Tongue (tissue), 2 donors: ENCODE data around the gene ATP2A3. TPM values are rescaled to one million over a fixed set of nuclear protein-coding genes. Genes with fewer than 3 reads are reported as not detected.
A peak's percentile ranks its signal among the peaks of the same experiment; 100 is the strongest.
"Not testable (repeated sequence)": the region's sequence is repeated elsewhere in the genome, so short reads cannot be mapped to it uniquely, and the experiment has no call there.

ENCODE experiments used
- DNase-seq: peaks from one replicate; pipeline ENCODE4 v3.0.0-alpha.2; 2015
- total RNA-seq: library from RNA; depleted of rRNA; stranded (reverse); fragments of >200 nt; gene quantifications from one replicate; pipeline ENCODE4 v1.2.3, GENCODE V29; 2014

Gene ATP2A3
- total RNA-seq, 1 donor from 2014 or later = 16.8 TPM

- peak; percentile 39 for DNase-seq
These were observed 9.1 kb downstream of the ATP2A3 start for GRCh38 chr17:3954976-3955672.

DNA sequence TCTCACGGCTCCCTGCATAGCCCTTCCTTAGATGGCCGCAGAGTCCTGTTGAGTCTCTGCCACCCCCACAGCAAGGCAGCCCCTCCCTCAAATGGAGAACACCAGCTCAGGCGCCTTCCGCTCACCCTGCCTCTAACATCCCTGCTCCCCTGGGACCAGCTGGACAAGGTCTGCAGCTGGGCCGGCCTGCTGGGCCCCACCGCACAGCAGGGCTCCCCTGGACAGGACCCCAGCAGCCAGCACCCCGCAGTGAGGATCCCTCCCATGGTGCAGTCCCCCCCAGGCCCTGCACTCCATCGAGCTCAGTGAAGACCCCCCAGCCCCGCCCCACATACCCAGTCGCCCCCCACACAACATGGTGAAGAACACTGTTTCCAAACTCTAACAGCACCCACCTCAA is 10.2 kb downstream of the ATP2A3 start:
- no peak for DNase-seq

GRCh38 chr17:3953542-3953941 is 10.7 kb downstream of the ATP2A3 start:
- DNase-seq = no peak

DNA sequence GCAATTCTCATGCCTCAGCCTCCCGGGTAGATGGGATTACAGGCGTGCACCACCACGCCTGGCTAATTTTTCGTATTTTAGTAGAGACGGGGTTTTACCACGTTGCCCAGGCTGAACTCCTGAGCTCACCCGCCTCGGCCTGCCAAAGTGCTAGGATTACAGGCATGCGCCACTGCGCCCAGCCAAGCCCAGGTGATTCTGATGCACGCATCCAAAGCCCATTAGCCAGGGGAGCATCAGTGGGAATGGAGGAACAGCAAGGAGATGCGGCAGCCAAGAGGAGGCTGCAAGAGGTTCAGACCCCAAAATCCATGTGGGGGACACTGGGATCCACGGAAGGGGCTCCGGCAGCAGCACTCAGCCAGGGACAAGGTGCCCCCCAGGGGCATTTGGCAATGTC is 12.1 kb downstream of the ATP2A3 start:
- no peak for DNase-seq

- no peak for DNase-seq
These were observed 12.8 kb downstream of the ATP2A3 start for GRCh38 chr17:3951420-3951819.

DNA sequence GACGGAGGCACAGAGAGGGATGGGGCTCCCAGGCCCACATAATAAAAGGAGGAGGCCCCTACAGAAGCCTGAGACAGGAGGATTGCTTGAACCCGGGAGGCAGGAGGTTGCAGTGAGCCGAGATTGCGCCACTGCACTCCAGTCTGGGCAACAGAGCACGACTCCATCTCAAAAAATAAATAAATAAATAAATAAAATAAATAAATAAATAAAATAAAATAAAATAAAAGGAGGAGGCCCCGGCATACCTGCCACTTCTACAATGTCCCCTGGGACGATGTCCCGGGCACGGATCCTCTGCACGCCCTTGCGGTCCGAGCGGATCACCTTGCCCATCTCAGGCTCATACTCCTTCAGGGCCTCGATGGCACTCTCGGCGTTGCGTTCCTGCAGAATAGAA is 13.2 kb downstream of the ATP2A3 start:
- DNase-seq = no peak

DNA sequence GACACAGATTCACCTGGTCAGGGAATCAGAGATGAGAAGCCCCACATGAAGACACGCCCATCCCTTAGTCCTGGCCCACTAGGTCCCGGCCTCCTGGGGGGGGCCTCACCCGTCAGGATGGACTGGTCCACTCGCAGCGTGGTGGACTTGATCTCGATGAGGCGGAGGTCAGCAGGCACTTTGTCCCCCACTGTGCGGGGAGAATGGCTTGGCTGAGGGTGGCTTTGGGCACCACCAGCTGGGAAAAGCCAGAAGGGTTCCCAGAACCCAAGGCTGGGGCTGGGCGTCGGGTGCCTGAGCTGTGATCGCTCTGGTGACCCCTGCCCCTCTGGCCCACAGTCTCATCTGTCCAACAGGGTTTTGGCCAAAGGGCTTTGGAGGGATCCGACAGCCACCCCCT is 13.7 kb downstream of the ATP2A3 start:
- no peak for DNase-seq

DNA sequence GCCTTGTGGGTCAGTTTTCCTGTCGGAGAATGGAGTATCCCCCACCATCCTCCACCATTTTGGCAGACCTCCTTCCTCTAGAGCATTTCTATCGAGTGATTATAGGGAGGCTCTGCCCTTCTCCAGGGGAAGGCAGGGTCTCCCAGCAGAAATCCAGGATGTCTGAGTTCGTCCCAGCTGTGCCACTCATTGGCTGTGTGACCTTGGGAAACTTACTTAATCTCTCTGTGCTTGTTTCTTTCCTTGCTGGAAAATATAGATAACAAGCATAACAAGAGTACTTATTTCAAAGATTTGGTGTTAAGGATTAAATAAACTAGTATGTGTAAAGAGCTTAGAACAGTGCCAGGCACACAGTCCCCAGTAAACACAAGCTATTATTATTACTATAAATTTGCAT is 14.8 kb downstream of the ATP2A3 start:
- no peak for DNase-seq

DNA sequence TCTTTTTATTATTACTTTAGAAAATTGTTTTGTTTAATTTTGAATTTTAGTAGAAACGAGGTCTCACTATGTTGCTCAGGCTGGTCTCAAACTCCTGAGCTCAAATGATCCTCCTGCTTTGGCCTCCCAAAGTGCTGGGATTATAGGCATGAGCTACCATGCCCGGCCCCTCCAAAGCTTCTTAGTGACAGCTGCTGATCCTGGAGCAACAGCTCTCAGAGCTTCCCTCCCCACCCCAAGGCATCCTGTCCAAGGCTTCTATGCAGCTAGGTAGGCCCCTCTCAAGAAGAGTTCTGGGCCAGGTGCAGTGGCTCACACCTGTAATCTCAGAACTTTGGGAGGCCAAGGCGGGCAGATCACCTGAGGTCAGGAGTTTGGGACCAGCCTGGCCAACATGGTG is 15.7 kb downstream of the ATP2A3 start:
- DNase-seq = not testable (repeated sequence)

DNA sequence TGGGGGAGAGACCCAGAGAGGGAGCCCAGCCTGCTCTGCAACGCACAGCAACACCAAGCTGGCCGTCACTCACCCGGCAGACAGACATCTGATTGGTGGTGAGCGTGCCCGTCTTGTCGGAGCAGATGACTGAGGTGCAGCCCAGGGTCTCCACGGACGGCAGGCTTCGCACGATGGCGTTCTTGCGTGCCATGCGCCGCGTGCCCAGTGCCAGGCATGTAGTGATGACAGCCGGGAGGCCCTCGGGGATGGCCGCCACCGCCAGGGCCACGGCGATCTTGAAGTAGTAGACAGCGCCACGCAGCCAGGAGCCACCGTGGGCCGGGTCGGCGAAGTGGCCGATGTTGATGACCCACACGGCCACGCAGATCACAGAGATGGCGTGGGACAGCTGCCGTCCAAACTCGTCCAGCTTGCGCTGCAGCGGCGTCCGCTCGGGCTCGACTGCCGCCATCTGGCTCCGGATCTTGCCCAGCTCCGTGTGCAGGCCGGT is 16.9 kb downstream of the ATP2A3 start:
- DNase-seq = no peak

DNA sequence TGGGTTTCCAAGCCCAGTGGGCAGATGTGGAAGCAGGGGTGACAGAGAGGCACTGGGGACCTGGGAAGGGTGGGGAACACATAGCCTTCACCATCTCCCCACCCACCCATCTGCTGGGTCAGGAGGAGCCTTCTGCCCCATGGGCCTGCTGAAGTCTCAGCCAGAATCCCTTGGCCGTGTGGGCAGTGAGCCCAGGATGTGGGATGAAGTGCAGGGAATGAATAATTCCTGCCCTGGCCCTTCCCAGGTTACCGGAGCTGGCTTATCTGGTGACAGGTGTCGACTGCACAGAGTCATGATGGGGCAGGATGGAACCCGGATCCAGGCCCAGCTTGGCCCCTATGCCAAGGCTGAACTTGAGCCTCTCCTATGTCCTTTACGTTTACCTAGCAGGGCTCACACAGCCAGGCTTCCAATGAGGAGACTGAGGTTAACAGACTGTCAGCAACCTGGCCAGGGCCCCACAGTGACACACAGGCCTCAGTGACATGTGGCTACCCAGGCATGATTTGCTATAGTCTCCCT is 17.5 kb downstream of the ATP2A3 start:
- no peak for DNase-seq

DNA sequence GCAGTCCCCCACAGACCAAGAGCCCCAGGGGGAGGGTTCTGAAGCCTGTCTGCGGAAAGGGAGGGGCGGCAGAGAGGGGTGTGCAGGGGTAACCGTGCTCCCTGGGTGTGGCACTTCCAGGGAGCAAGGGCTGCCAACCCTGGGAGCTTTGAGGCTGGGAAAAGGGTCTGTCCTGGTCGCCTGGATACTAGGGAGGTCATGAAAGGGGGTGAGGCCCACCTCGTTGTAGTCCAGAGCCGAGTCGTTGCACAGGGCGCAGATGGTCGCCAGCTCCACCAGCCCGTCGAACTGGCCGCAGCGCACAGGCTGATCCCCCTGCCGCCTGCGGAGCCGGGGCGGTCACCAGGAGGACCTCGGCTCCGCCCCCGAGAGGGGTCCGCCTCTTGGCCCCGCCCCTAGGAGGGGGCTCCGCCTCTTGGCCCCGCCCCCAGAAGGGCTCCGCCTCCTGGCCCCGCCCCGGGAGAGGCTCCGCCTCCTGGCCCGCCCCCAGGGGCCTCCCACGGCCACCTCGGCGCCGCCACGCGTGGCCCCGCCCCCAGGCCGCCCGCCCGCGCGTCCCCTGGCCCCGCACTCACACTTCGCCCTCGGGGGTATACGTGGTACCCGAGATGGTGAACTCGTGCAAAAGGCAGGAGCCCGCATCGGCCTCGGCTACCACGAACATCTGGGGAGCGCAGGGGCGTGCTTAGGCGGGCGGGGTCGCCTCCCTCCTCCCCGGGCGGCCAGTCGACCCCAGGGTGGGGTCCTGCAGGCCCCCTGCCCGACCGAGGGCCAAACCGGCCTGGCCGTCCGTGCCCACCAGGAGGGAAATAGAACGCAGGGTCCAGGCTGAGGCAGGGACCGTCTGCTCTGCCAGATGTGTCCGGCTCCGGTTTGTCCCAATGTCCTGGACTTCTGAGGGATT is 19.5 kb downstream of the ATP2A3 start:
- DNase-seq = peak; percentile 75

DNA sequence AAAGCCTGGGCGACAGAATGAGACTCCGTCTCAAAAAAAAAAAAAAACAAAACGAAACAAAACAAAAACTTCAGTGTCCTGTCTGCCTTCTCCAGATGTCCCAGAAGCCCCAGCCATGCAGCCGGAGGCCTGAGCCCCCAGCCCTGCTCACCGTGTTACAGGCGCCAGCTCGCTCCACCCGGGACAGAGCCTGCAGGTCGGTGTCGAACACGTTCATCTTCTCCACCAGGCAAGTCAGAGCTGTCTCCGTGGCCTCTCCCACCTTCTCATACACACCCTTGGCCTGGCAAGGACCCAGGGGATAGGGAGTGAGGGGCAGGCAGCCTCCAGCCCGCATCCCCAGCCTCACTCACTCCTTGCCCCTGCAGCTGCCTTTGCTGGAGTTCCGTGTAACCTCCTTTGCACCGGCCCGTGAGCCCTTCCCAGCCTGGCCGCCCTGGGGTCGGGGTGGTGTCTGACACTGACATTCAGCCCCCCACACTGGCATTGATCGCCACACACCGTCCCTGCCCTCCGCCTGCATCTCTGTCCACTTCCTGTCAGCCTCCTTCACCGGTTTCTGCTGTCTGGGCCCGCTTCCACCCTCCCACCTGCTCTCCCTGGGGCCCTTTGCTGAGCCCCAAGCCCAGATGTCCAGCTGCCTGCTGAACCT is 20.9 kb downstream of the ATP2A3 start:
- DNase-seq = no peak

DNA sequence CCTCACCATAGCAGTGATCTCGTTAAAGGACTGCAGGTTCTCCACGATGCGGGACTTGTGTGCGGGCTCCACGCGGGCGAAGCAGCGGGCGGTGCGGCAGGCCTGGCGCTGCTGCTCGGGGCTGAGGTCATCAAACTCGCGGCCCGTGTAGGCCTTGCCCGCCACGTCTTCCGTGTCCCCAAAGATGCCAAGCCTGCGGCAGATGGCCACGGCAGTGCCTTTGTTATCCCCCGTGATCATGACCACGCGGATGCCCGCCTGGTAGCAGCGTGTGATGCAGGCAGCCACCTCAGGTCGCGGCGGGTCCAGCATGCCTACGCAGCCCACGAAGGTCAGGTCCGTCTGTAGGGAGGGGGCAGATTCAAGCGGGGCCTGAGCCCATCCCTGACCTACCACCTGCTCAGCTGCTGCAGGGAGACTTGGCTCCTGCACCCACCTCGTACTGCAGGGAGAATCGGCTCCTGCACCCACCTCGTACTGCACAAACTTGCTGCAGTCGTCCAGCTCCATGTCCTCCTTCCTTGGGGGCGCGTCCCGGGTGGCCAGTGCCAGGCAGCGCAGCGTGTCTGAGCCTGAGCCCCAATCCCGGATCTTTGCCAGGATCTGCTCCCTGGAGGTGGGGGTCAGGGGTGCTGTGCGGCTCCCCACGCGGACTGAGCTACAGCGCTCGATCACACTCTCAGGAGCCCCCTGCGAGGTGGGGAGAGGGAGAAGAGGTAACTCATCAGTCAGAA is 23.1 kb downstream of the ATP2A3 start:
- no peak for DNase-seq

DNA sequence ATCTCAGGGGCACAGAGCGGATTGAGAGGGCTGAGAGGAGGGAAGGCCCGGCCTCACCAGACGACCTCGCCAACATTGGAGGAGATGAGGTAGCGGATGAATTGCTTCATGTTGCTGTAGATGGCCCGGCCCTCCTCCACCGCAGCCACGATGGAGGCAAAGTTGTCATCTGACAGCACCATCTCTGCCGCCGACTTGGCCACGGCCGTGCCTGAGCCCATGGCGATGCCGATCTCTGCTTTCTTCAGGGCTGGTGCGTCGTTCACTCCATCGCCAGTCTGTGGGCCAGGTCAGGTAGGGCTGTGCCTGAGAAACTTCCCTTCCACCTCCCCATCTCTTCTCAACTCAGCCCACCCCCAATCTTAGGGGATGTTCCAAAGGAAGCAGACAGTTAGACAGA is 26.9 kb downstream of the ATP2A3 start:
- DNase-seq = no peak

DNA sequence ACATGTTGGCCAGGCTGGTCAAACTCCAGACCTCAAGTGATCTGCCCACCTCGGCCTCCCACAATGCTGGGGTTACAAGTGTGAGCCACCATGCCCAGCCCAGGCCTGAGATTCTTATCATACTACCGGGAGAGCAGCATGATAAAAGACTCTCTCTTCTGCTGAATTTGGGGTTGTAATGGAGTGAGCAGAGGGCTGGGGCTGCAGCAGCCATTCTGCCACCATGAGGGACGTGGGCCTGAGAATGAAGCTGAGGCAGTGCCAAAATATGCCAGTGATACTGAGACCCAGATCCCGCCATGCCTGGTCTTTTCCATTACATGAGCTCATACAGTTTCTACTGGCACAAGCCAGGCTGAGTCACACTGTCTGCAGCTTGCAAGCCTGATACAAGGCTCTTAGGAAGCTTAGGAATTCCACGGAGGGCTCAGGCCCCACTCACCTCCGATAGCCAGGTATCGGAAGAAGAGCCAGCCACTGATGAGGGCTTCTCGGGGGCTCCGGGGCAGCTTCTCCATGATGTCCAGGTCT is 28.3 kb downstream of the ATP2A3 start:
- DNase-seq = no peak

DNA sequence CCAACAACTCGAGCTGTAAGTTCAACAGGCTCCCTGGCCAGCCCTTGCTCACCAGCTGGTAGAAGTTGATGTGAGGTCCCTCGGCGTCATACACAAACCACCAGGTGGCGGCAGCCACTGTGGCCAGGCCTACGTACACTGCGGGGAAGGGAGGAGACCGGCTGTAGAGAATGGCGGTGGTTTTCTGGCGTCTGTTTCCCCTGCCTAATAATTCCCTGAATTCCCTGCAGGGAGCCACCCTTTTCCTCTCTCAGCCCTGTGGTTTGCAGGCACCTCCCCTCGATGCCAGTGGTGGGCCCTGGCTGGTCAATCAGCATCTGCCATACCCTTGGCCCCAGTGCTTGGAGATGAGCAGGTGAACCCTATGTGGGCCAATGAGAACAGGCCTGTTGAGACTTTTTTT is 29.1 kb downstream of the ATP2A3 start:
- DNase-seq = peak; percentile 86

DNA sequence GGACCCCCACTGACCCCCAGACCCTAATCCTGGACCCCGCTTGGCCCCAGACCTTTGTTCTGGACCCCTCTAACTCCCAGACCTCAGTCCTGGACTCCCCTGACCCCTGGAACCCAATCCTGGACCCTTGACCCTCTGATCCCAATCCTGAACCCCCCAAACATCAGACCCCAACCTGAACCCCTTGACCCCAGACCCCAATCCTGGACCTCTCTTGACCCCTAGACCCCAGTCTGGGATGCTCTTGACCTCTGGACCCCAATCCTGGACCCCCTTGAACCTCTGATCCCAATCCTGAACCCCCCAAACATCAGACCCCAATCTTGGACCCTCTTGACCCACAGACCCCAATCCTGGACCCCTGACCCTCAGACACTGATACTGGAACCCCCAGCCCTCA is 34.5 kb downstream of the ATP2A3 start:
- DNase-seq = no peak

- DNase-seq = no peak
These were observed 35.1 kb downstream of the ATP2A3 start for GRCh38 chr17:3929181-3929580.

DNA sequence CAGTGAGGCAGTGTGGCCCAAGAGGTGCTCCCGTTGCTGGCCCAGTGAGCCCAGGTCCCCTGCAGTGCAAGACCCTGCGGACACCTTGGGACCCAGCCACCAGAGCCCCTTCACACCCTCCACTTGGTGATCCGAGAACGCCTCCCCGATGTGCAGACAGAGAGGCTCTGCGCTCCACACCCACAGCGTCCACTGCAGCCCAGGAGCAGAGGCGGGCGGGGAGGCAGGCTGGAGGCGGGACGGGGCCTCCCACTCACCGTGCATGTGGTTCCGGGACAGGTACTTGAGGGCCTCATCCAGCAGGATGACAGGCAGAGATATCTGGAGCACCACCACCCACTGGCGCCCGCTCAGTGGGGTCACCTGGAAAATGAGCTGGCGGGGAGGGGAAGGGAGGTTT is 35.8 kb downstream of the ATP2A3 start:
- no peak for DNase-seq

DNA sequence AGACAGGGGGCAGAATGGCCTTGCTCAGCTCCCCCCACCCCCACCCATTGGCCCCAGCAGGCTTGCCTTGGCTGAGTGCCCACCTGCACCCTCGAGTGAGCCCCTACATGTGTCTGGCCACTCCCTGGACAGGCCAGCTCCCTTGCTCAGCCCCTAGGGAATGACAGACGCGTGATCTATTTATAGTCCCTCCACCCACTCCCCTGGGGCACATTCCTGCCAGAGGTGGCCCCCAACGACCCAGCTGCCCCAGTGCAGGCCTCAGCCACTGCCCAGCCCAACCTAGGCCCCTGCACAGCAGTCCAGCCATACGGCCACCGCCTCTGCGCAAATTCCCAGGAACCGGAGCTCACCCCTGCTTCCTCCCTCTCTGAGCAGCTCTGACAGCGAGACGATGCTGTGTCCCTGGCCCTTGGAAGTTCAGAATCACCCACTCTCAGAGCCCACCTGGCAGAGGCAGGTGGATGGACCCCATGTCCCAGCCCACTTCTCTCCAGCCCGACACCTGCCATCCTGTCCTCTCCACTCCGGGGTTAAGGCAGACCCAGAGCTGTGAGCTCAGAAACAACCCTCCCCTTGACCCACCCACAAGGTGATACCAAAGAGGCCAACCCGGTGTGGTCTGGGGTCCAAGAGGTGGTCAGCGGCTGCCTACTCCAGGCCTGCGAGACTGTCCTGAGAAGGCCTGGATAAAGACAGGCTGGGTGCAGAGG is 36.5 kb downstream of the ATP2A3 start:
- DNase-seq = peak; percentile 55
